ENCODE data around the gene NCK2.

- TF ChIP-seq CTCF (IDR thresholded peaks at IDR 0.05): no peak
- no peak for TF ChIP-seq POLR2A (IDR thresholded peaks at IDR 0.05)
Observed at GRCh38 chr2:105935063-105935462, 190.4 kb downstream of the NCK2 start.
